OCI-LY7 (cell line): Measurements from ENCODE around the gene SYK. TPM values are rescaled to one million over a fixed set of nuclear protein-coding genes. Genes with fewer than 3 reads are reported as not detected.

ENCODE experiments used
- BruUV-seq: library from RNA; stranded (reverse); fragments of 400-500 nt; replicated peaks from 2 replicates; lab custom pipeline; 2021; lab: Mats Ljungman, UMichigan
- CTCF ChIA-PET: fragments of 300-600 bp; sonication (Branson Sonifier 250); formaldehyde crosslinking; loops from one replicate; lab custom pipeline; 2022; ENCODE audit warnings: antibody characterized with exemption; ENCODE audit not compliant: unreplicated experiment; lab: Charles Lee
- POLR2A ChIA-PET: fragments of 300-600 bp; sonication (Branson Sonifier 250); formaldehyde crosslinking; loops from one replicate; lab custom pipeline; 2022; ENCODE audit warnings: antibody characterized with exemption; lab: Charles Lee
- DNase-seq: peaks from one replicate; pipeline ENCODE4 v3.0.0-alpha.2; 2015; ENCODE audit warnings: low spot score
- H2AFZ ChIP-seq: fragments of 200-600 bp; sonication (generic), shearing (Covaris generic); 2 replicates; pipeline ENCODE4 v1.6.1; 2014; ENCODE audit warnings: mild to moderate bottlenecking, antibody characterized with exemption, low read length, moderate library complexity
- H3K27ac ChIP-seq: fragments of 200-600 bp; sonication (generic); 2 replicates; pipeline ENCODE4 v1.5.1; 2014; ENCODE audit warnings: mixed run types, low read depth, mild to moderate bottlenecking, moderate library complexity, low read length, inconsistent platforms; ENCODE audit not compliant: poor library complexity, severe bottlenecking
- H3K36me3 ChIP-seq: fragments of 200-600 bp; sonication (generic); 2 replicates; pipeline ENCODE4 v1.6.1; 2014; ENCODE audit warnings: mild to moderate bottlenecking, antibody characterized with exemption, low read length, moderate library complexity, mixed read lengths; ENCODE audit not compliant: insufficient read depth
- H3K4me1 ChIP-seq: fragments of 200-600 bp; sonication (generic); 2 replicates; pipeline ENCODE4 v1.5.1; 2014; ENCODE audit warnings: mild to moderate bottlenecking, low read length; ENCODE audit not compliant: insufficient read depth, poor library complexity, severe bottlenecking
- H3K4me2 ChIP-seq: fragments of 200-600 bp; sonication (generic); 2 replicates; pipeline ENCODE4 v1.6.1; 2014; ENCODE audit warnings: mild to moderate bottlenecking, low read length
- H3K4me3 ChIP-seq: fragments of 200-600 bp; sonication (generic); 2 replicates; pipeline ENCODE4 v1.5.1; 2014; ENCODE audit warnings: mild to moderate bottlenecking, low read depth, low read length; ENCODE audit not compliant: poor library complexity, severe bottlenecking
- H3K79me2 ChIP-seq: fragments of 200-600 bp; sonication (generic); 2 replicates; pipeline ENCODE4 v1.6.1; 2016; ENCODE audit warnings: low read depth, mild to moderate bottlenecking, low read length, moderate library complexity, mixed read lengths; ENCODE audit not compliant: insufficient read depth
- H3K9me2 ChIP-seq: fragments of 200-600 bp; sonication (generic); 2 replicates; pipeline ENCODE4 v1.6.1; 2016; ENCODE audit warnings: mild to moderate bottlenecking, low read length, mixed read lengths; ENCODE audit not compliant: insufficient read depth
- H3K9me3 ChIP-seq: fragments of 200-600 bp; sonication (generic); 2 replicates; pipeline ENCODE4 v1.6.1; 2014; ENCODE audit warnings: mild to moderate bottlenecking, mixed run types, low read length, mixed read lengths
- H4K20me1 ChIP-seq: fragments of 200-600 bp; sonication (generic); 2 replicates; pipeline ENCODE4 v1.6.1; 2014; ENCODE audit warnings: mild to moderate bottlenecking, antibody characterized with exemption, low read length, moderate library complexity, mixed read lengths; ENCODE audit not compliant: insufficient read depth
- CTCF ChIP-seq: fragments of 200-600 bp; sonication (generic); conservative IDR thresholded peaks from 2 replicates; pipeline ENCODE4 v1.5.1; 2014; ENCODE audit warnings: mild to moderate bottlenecking, antibody characterized with exemption, low read length, moderate library complexity, mixed read lengths
- EZH2phosphoT487 ChIP-seq: fragments of 200-600 bp; sonication (generic); IDR thresholded peaks from 2 replicates; pipeline ENCODE4 v1.6.1; 2018; ENCODE audit warnings: low read depth, borderline replicate concordance, mild to moderate bottlenecking, mixed run types, antibody characterized with exemption, low read length, moderate library complexity, mixed read lengths
- intact Hi-C: fragments of 100-400 bp; cut with micrococcal nuclease; formaldehyde crosslinking; loops from one replicate; pipeline ENCODE4 v1.10.0; 2022; ENCODE audit not compliant: unreplicated experiment
- total RNA-seq, 2 experiments: library from RNA; depleted of rRNA in 1 of 2; stranded (reverse); fragments of >200 nt in 1 of 2; shearing (Covaris generic) in 1 of 2; gene quantifications; 2 replicates each; pipeline ENCODE4 v1.2.3, GENCODE V29; 2014 to 2022

Gene SYK
- total RNA-seq, 2 experiments from 2014 or later = 112 to 175 TPM

DNA sequence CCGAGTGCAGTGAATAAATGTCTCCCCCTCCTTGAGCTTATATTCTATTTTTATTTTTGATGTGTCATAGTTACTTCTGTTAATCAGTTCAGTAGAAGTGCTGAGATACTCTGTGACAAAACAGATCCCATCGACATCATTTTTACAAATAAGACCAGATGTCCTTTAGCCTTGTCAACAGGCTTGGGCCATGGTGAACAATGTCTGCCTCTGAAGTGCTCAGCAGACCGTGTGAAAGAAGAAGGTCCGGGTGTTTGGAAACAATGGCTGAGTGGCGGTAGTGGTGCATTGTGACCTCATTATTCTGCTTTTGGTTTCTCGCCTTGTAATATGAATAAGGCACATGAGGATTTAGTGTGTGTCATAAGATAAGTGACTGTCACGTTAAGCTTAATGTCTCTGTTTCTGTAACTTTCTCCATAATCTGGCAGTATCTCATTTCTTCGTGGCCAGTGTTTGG lies 71.2 kb downstream of the SYK start:
- no peak for TF ChIP-seq CTCF
- H3K79me2 ChIP-seq = no peaks in the 10 kb centered on the region
- no peak overlapping the region for H3K4me3 ChIP-seq
- DNase-seq = no peak
- ChIA-PET CTCF (no interaction called here), POLR2A (interaction anchor here (1.1 kb wide), 1 partner anchor 26 kb away, joined by 4 read pairs; no protein-coding TSS in a partner anchor)
- no peak overlapping the region for H3K4me2 ChIP-seq
- no peaks in the 10 kb centered on the region for H3K9me2 ChIP-seq
- H4K20me1 ChIP-seq = no peaks in the 10 kb centered on the region
- no peak overlapping the region for H2AFZ ChIP-seq
- peaks cover 88% of the 10 kb centered on the region for H3K36me3 ChIP-seq
- intact Hi-C loops = no loop called here
- no peak overlapping the region for H3K27ac ChIP-seq
- H3K9me3 ChIP-seq = no peaks in the 10 kb centered on the region
- peaks cover 14% of the 10 kb centered on the region for H3K4me1 ChIP-seq
- BruUV-seq = no TSS peak

GRCh38 chr9:90873422-90873821 lies 71.8 kb downstream of the SYK start:
- ChIA-PET POLR2A (interaction anchor here (1.1 kb wide), 1 partner anchor 25 kb away, joined by 4 read pairs; no protein-coding TSS in a partner anchor), CTCF (no interaction called here)
- peaks cover 14% of the 10 kb centered on the region for H3K4me1 ChIP-seq
- H3K79me2 ChIP-seq = no peaks in the 10 kb centered on the region
- H3K9me3 ChIP-seq = no peaks in the 10 kb centered on the region
- H3K36me3 ChIP-seq = peaks cover 88% of the 10 kb centered on the region
- no TSS peak for BruUV-seq
- no peak overlapping the region for H3K27ac ChIP-seq
- no peak for TF ChIP-seq CTCF
- no peak for TF ChIP-seq EZH2phosphoT487
- no peaks in the 10 kb centered on the region for H3K9me2 ChIP-seq
- H4K20me1 ChIP-seq = no peaks in the 10 kb centered on the region
- H2AFZ ChIP-seq = no peak overlapping the region
- H3K4me3 ChIP-seq = no peak overlapping the region
- no peak for DNase-seq
- H3K4me2 ChIP-seq = no peak overlapping the region
- intact Hi-C loops = no loop called here

- peaks cover 16% of the 10 kb centered on the region for H3K4me1 ChIP-seq
- no peak overlapping the region for H3K4me2 ChIP-seq
- peaks cover 90% of the 10 kb centered on the region for H3K36me3 ChIP-seq
- no peaks in the 10 kb centered on the region for H3K9me2 ChIP-seq
- TF ChIP-seq EZH2phosphoT487 (no peak), CTCF (no peak)
- H3K4me3 ChIP-seq = no peak overlapping the region
- no peaks in the 10 kb centered on the region for H4K20me1 ChIP-seq
- BruUV-seq = no TSS peak
- no peak overlapping the region for H2AFZ ChIP-seq
- H3K9me3 ChIP-seq = no peaks in the 10 kb centered on the region
- H3K27ac ChIP-seq = no peak overlapping the region
- CTCF ChIA-PET = no interaction called here
- H3K79me2 ChIP-seq = no peaks in the 10 kb centered on the region
- POLR2A ChIA-PET = interaction anchor here (1.1 kb wide), 1 partner anchor 24 kb away, joined by 4 read pairs; no protein-coding TSS in a partner anchor
- intact Hi-C loops = no loop called here
- DNase-seq = no peak
Measured at GRCh38 chr9:90874194-90874593, 72.6 kb downstream of the SYK start.
